Breast epithelium (tissue), 4 donors: ENCODE measurements around the gene COQ9. TPM values are rescaled to one million over a fixed set of nuclear protein-coding genes. Genes with fewer than 3 reads are reported as not detected.

Experiments
- DNase-seq, 2 donors: peaks; one replicate each; pipeline ENCODE4 v3.0.0-alpha.2; 2019; ENCODE audit warnings: low spot score in 2 of 2
- H3K27ac ChIP-seq, 2 donors: fragments of 200-600 bp; sonication (generic) in 1 of 2; one replicate each; pipeline ENCODE4 v1.5.1; 2016 to 2019; ENCODE audit warnings: mild to moderate bottlenecking in 1 of 2
- H3K27me3 ChIP-seq, 2 donors: fragments of 200-600 bp; sonication (generic) in 1 of 2; one replicate each; pipeline versions ENCODE4 v1.5.1 to v1.6.0; 2017 to 2019; ENCODE audit warnings: control low read depth in 1 of 2, mild to moderate bottlenecking in 1 of 2
- H3K36me3 ChIP-seq: fragments of 200-600 bp; one replicate; pipeline ENCODE4 v1.5.1; 2019
- H3K4me1 ChIP-seq, 2 donors: fragments of 200-600 bp; sonication (generic); one replicate each; pipeline ENCODE4 v1.5.1; 2016 to 2019; ENCODE audit warnings: control low read depth in 1 of 2
- H3K4me3 ChIP-seq, 3 donors: fragments of 200-600 bp; sonication (generic); 1 replicate in 2 of 3; 2 replicates in 1 of 3; pipeline ENCODE4 v1.5.1; 2016 to 2019; ENCODE audit warnings: mild to moderate bottlenecking in 3 of 3, moderate library complexity in 2 of 3
- H3K9me3 ChIP-seq, 2 donors: fragments of 200-600 bp; sonication (generic) in 1 of 2; one replicate each; pipeline ENCODE4 v1.5.1; 2016 to 2019; ENCODE audit warnings: control low read depth in 1 of 2
- CTCF ChIP-seq, 3 donors: fragments of 450-650 bp; IDR thresholded peaks; one replicate each; pipeline ENCODE4 v1.5.1; 2016 to 2017; ENCODE audit warnings: antibody characterized with exemption in 3 of 3, mild to moderate bottlenecking in 3 of 3, moderate library complexity in 3 of 3
- POLR2A ChIP-seq: fragments of 450-650 bp; IDR thresholded peaks from one replicate; pipeline ENCODE4 v1.6.1; 2016; ENCODE audit warnings: antibody characterized with exemption, mild to moderate bottlenecking, moderate library complexity
- POLR2AphosphoS5 ChIP-seq, 3 donors: sonication (generic); formaldehyde crosslinking; IDR thresholded peaks; one replicate each; pipeline ENCODE4 v1.6.1; 2017; ENCODE audit warnings: antibody characterized with exemption in 3 of 3
- intact Hi-C: fragments of 100-400 bp; cut with DNase I; formaldehyde crosslinking; loops from one replicate; pipeline ENCODE4 v1.15.1; 2023; ENCODE audit warnings: low total_unique reads
- total RNA-seq, 3 donors: library from RNA; depleted of rRNA; stranded (reverse); fragments of >200 nt; gene quantifications; one replicate each; pipeline ENCODE4 v1.1.0, GENCODE V29; 2016

Gene COQ9
- total RNA-seq, 3 donors from 2014 or later, result 36.0 to 42.6 (median 40.7) TPM

GRCh38 chr16:57508035-57508425 lies 60.8 kb downstream of the COQ9 start:
- Histone ChIP-seq H3K27me3 (no peaks in the 10 kb centered on the region), H3K4me1 (no peaks in the 10 kb centered on the region), H3K27ac (no peak overlapping the region), H3K9me3 (no peaks in the 10 kb centered on the region), H3K36me3 (no peaks in the 10 kb centered on the region), H3K4me3 (no peak overlapping the region)
- no peak for DNase-seq
- TF ChIP-seq POLR2AphosphoS5 (IDR thresholded peaks at IDR 0.05), result no peak
- no peak for TF ChIP-seq POLR2A
- no peak for TF ChIP-seq CTCF (IDR thresholded peaks at IDR 0.05)
- intact Hi-C loops, result no loop called here

GRCh38 chr16:57509231-57509923 lies 62.1 kb downstream of the COQ9 start:
- TF ChIP-seq POLR2AphosphoS5 (IDR thresholded peaks at IDR 0.05) (no peak), CTCF (IDR thresholded peaks at IDR 0.05) (no peak), POLR2A (no peak)
- no peak for DNase-seq
- intact Hi-C loops, result no loop called here

GRCh38 chr16:57510016-57510871 lies 63.0 kb downstream of the COQ9 start:
- TF ChIP-seq POLR2AphosphoS5 (IDR thresholded peaks at IDR 0.05) (no peak), POLR2A (no peak), CTCF (IDR thresholded peaks at IDR 0.05) (no peak)
- no peak overlapping the region for H3K27ac ChIP-seq
- no peaks in the 10 kb centered on the region for H3K4me1 ChIP-seq
- no peaks in the 10 kb centered on the region for H3K9me3 ChIP-seq
- no peaks in the 10 kb centered on the region for H3K27me3 ChIP-seq
- no peak for DNase-seq
- no peaks in the 10 kb centered on the region for H3K36me3 ChIP-seq
- H3K4me3 ChIP-seq, result no peak overlapping the region
- intact Hi-C loops, result no loop called here

More at GRCh38 chr16:57509231-57509923, 62.1 kb downstream of the COQ9 start:
- Histone ChIP-seq H3K4me3 (no peak overlapping the region), H3K27me3 (no peaks in the 10 kb centered on the region), H3K9me3 (no peaks in the 10 kb centered on the region), H3K4me1 (no peaks in the 10 kb centered on the region), H3K36me3 (no peaks in the 10 kb centered on the region), H3K27ac (no peak overlapping the region)

Other genes with a start within 250 kb of the COQ9 start
- 10 to 100 TPM; 50.5 to 64.0 (median 62.4) TPM for gene ARL2BP, start 202.2 kb upstream of the COQ9 start, total RNA-seq
- 10 to 100 TPM in 1 of 3 donors, 1 to 10 TPM in 2; 3.8 to 44.6 (median 7.9) TPM for gene PLLP, start 162.8 kb upstream of the COQ9 start, total RNA-seq
- under 1 TPM; 0.15 to 0.33 (median 0.16) TPM for gene CCL22, start 88.7 kb upstream of the COQ9 start, total RNA-seq
- gene CX3CL1, start 75.0 kb upstream of the COQ9 start, total RNA-seq, result 100 to 1,000 TPM in 1 of 3 donors, 10 to 100 TPM in 1, 1 to 10 TPM in 1; 6.2 to 164 (median 58.0) TPM
- not detected for gene CCL17, start 42.7 kb upstream of the COQ9 start, total RNA-seq
- 10 to 100 TPM; 23.4 to 33.2 (median 28.8) TPM for gene CIAPIN1, start 94 bp upstream of the COQ9 start, total RNA-seq
- gene POLR2C, start 15.2 kb downstream of the COQ9 start, total RNA-seq, result 100 to 1,000 TPM; 119 to 129 (median 127) TPM
- 10 to 100 TPM; 13.1 to 20.3 (median 17.6) TPM for gene DOK4, start 39.0 kb downstream of the COQ9 start, total RNA-seq
- 10 to 100 TPM in 2 of 3 donors, 1 to 10 TPM in 1; 6.7 to 15.1 (median 12.1) TPM for gene CCDC102A, start 89.1 kb downstream of the COQ9 start, total RNA-seq
- 1 to 10 TPM in 1 of 3 donors, under 1 TPM in 1, not detected in 1; 0.66 to 1.0 TPM for gene ADGRG5, start 95.2 kb downstream of the COQ9 start, total RNA-seq
- gene ADGRG1, start 181.2 kb downstream of the COQ9 start, total RNA-seq, result 10 to 100 TPM in 2 of 3 donors, 1 to 10 TPM in 1; 9.4 to 54.1 (median 34.0) TPM
- gene ADGRG3, start 220.8 kb downstream of the COQ9 start, total RNA-seq, result 1 to 10 TPM in 2 of 3 donors, under 1 TPM in 1; 0.64 to 5.2 (median 1.6) TPM
- gene DRC7, start 247.3 kb downstream of the COQ9 start, total RNA-seq, result 1 to 10 TPM in 1 of 3 donors, not detected in 2; 1.5 TPM